OCI-LY1 (cell line): ENCODE measurements around the gene WDR70.

ENCODE experiments used
- H2AFZ ChIP-seq: fragments of 200-600 bp; sonication (generic), shearing (Covaris generic); 2 replicates; pipeline ENCODE4 v1.6.0; 2014; ENCODE audit warnings: antibody characterized with exemption, mild to moderate bottlenecking, low read length
- H3F3A ChIP-seq: fragments of 200-600 bp; sonication (generic), shearing (Covaris generic); 2 replicates; pipeline ENCODE4 v1.6.0; 2014; ENCODE audit warnings: mild to moderate bottlenecking, antibody characterized with exemption, low read length, moderate library complexity; ENCODE audit not compliant: insufficient read depth
- H3K27ac ChIP-seq: fragments of 200-600 bp; sonication (generic); 2 replicates; pipeline ENCODE4 v1.5.1; 2014; ENCODE audit warnings: low read length, mixed run types, mild to moderate bottlenecking, low read depth; ENCODE audit not compliant: poor library complexity, severe bottlenecking
- H3K27me3 ChIP-seq: fragments of 200-600 bp; sonication (generic); 2 replicates; pipeline ENCODE4 v1.6.0; 2014; ENCODE audit warnings: antibody characterized with exemption, mild to moderate bottlenecking, low read length, moderate library complexity; ENCODE audit not compliant: insufficient read depth
- H3K36me3 ChIP-seq: fragments of 200-600 bp; sonication (generic); 2 replicates; pipeline ENCODE4 v1.6.1; 2014; ENCODE audit warnings: mild to moderate bottlenecking, antibody characterized with exemption, low read length, moderate library complexity, mixed read lengths; ENCODE audit not compliant: insufficient read depth
- H3K4me1 ChIP-seq: fragments of 200-600 bp; sonication (generic); 2 replicates; pipeline ENCODE4 v1.5.1; 2014; ENCODE audit warnings: mild to moderate bottlenecking, low read length, moderate library complexity; ENCODE audit not compliant: insufficient read depth, severe bottlenecking
- H3K4me2 ChIP-seq: fragments of 200-600 bp; sonication (generic), shearing (Covaris generic); 2 replicates; pipeline ENCODE4 v1.6.1; 2014; ENCODE audit warnings: low read length
- H3K4me3 ChIP-seq: fragments of 200-600 bp; sonication (generic); 2 replicates; pipeline ENCODE4 v1.5.1; 2014; ENCODE audit warnings: low read length, low read depth, mild to moderate bottlenecking, mixed read lengths; ENCODE audit not compliant: poor library complexity, severe bottlenecking
- H3K79me2 ChIP-seq: fragments of 200-600 bp; shearing (Covaris generic); 2 replicates; pipeline ENCODE4 v1.6.1; 2016; ENCODE audit warnings: mixed run types, low read length, mixed read lengths; ENCODE audit not compliant: insufficient read depth
- H3K9ac ChIP-seq: fragments of 200-600 bp; sonication (generic), shearing (Covaris generic); 2 replicates; pipeline ENCODE4 v1.6.1; 2014; ENCODE audit warnings: mild to moderate bottlenecking, low read length, mixed read lengths
- H3K9me2 ChIP-seq: fragments of 200-600 bp; sonication (generic), shearing (Covaris generic); 2 replicates; pipeline ENCODE4 v1.6.1; 2014; ENCODE audit warnings: low read depth, mild to moderate bottlenecking, low read length, mixed read lengths
- H3K9me3 ChIP-seq: fragments of 200-600 bp; shearing (Covaris generic); 2 replicates; pipeline ENCODE4 v1.6.1; 2014; ENCODE audit warnings: low read length, mixed read lengths
- H4K20me1 ChIP-seq: fragments of 200-600 bp; sonication (generic), shearing (Covaris generic); 2 replicates; pipeline ENCODE4 v1.6.0; 2016; ENCODE audit warnings: mild to moderate bottlenecking, low read length; ENCODE audit not compliant: insufficient read depth
- CTCF ChIP-seq: fragments of 200-600 bp; sonication (generic), shearing (Covaris generic); IDR thresholded peaks from 2 replicates; pipeline ENCODE4 v1.5.1; 2017; ENCODE audit warnings: mild to moderate bottlenecking, antibody characterized with exemption, low read length, moderate library complexity, mixed read lengths
- EZH2 ChIP-seq: fragments of 200-600 bp; sonication (generic), shearing (Covaris generic); IDR thresholded peaks from 2 replicates; pipeline ENCODE4 v1.8.0; 2017; ENCODE audit warnings: borderline replicate concordance, mixed run types, mild to moderate bottlenecking, antibody characterized with exemption, low read length, moderate library complexity, mixed read lengths

The WDR70 gene

GRCh38 chr5:37660319-37660718 lies 281.2 kb downstream of the WDR70 start:
- Histone ChIP-seq H3K27ac (no peak overlapping the region), H3K9ac (no peak overlapping the region), H3K4me1 (no peaks in the 10 kb centered on the region)

GRCh38 chr5:37661227-37661920 lies 282.3 kb downstream of the WDR70 start:
- H3K9me2 ChIP-seq: no peaks in the 10 kb centered on the region
- no peaks in the 10 kb centered on the region for H4K20me1 ChIP-seq
- TF ChIP-seq CTCF (no peak), EZH2 (no peak)

More at GRCh38 chr5:37660319-37660718, 281.2 kb downstream of the WDR70 start:
- Histone ChIP-seq H4K20me1 (no peaks in the 10 kb centered on the region), H3K9me2 (no peaks in the 10 kb centered on the region), H3K27me3 (no peaks in the 10 kb centered on the region), H2AFZ (no peak overlapping the region), H3K4me2 (no peak overlapping the region), H3K79me2 (no peaks in the 10 kb centered on the region), H3K36me3 (no peaks in the 10 kb centered on the region), H3F3A (no peaks in the 10 kb centered on the region), H3K4me3 (no peak overlapping the region), H3K9me3 (no peaks in the 10 kb centered on the region)
- TF ChIP-seq CTCF (no peak), EZH2 (no peak)

GRCh38 chr5:37661951-37662350 lies 282.8 kb downstream of the WDR70 start:
- H3F3A ChIP-seq: no peaks in the 10 kb centered on the region
- H3K79me2 ChIP-seq: no peaks in the 10 kb centered on the region
- H2AFZ ChIP-seq: no peak overlapping the region
- H3K36me3 ChIP-seq: no peaks in the 10 kb centered on the region
- no peaks in the 10 kb centered on the region for H3K27me3 ChIP-seq
- H4K20me1 ChIP-seq: no peaks in the 10 kb centered on the region
- H3K4me1 ChIP-seq: no peaks in the 10 kb centered on the region
- TF ChIP-seq CTCF (no peak), EZH2 (no peak)
- H3K27ac ChIP-seq: no peak overlapping the region
- no peaks in the 10 kb centered on the region for H3K9me3 ChIP-seq
- no peak overlapping the region for H3K9ac ChIP-seq
- H3K4me3 ChIP-seq: no peak overlapping the region
- H3K9me2 ChIP-seq: no peaks in the 10 kb centered on the region
- H3K4me2 ChIP-seq: no peak overlapping the region

More at GRCh38 chr5:37661227-37661920, 282.3 kb downstream of the WDR70 start:
- no peaks in the 10 kb centered on the region for H3K9me3 ChIP-seq
- no peak overlapping the region for H3K27ac ChIP-seq
- no peak overlapping the region for H2AFZ ChIP-seq
- H3K36me3 ChIP-seq: no peaks in the 10 kb centered on the region
- H3K27me3 ChIP-seq: no peaks in the 10 kb centered on the region
- no peak overlapping the region for H3K9ac ChIP-seq
- no peak overlapping the region for H3K4me3 ChIP-seq
- H3K79me2 ChIP-seq: no peaks in the 10 kb centered on the region
- no peaks in the 10 kb centered on the region for H3F3A ChIP-seq
- no peaks in the 10 kb centered on the region for H3K4me1 ChIP-seq
- H3K4me2 ChIP-seq: no peak overlapping the region
